ENCODE results near the gene SPG7.

DNA sequence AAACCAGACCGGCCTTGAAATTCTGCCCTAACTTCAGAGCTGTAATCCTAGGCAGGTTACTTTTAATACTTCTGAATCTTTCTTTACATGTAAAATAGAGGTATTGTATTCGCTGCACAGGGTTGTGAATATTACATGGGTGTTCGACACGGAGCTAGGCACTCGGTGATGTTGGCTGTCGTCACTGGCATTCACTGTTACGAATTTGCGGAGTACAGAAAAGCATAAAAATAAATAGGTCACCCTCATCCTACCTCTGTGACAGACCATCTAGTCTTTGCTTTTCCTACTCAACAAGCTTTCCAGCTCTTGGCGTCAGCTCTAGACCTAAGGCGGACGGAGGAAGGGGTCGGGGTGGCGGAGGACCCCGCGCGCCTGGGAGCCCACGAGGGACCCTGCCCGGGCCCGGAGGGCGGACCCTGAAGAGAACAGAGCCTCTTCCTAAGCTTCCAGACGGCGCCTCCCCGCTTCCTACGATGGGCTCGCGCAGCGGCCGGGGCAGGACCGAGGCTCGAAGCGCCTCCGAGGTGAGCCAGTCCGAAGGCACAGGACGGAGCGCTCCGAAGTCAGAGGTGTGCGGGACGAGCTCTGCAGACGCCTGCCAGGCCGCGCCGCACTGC lies 879 bp upstream of the SPG7 start:
- TF ChIP-seq POLR2A (IDR thresholded peaks at IDR 0.05; ENCODE audit: low read length), result no peak
- TF ChIP-seq GATA1 (IDR thresholded peaks at IDR 0.05; ENCODE audit: low read depth, low read length), result no peak
